GM12801 (cell line): ENCODE measurements around the gene FNIP1.

ENCODE experiments used
- CTCF ChIP-seq: IDR thresholded peaks from one replicate; pipeline ENCODE4 v1.5.1; 2011; ENCODE audit warnings: control low read depth; ENCODE audit not compliant: insufficient read length; ENCODE audit errors: extremely low read depth

FNIP1 gene

DNA sequence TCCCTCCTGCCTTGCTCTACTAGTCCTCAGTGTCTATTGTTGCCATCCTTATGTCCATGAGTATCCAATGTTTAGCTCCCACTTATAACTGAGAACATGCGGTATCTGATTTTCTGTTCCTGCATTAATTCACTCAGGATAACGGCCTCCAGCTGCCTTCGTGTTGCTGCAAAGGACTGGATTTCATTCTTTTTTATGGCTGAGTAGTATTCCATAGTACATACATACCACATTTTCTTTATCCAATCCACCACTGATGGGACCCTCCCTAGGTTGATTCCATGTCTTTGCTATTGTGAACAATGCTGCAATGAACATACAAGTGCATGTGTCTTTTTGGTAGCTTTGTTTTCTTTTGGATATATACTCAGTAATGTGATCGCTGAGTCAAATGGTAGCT, 50.4 kb downstream of the FNIP1 start:
- TF ChIP-seq CTCF, result no peak

- no peak for TF ChIP-seq CTCF
These were observed 51.1 kb downstream of the FNIP1 start for GRCh38 chr5:131745703-131746102.

DNA sequence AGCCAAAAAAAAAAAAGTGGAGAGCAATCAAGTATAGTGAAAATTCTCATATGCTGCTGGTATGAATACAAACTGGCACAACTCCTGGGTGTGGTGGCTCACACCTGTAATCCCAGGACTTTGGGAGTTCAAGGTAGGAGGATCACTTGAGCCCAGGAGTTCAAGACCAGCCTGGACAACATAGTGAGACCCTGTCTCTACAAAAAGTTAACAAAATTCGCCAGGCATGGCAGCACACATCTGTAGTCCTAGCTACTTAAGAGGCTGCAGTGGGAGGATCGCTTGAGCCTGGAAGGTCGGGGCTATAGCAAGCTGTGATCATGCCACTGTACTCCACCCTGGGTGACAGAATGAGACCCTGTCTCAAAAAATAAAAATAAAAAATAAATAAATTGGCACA, 51.7 kb downstream of the FNIP1 start:
- no peak for TF ChIP-seq CTCF

GRCh38 chr5:131740477-131740876, 56.3 kb downstream of the FNIP1 start:
- no peak for TF ChIP-seq CTCF

DNA sequence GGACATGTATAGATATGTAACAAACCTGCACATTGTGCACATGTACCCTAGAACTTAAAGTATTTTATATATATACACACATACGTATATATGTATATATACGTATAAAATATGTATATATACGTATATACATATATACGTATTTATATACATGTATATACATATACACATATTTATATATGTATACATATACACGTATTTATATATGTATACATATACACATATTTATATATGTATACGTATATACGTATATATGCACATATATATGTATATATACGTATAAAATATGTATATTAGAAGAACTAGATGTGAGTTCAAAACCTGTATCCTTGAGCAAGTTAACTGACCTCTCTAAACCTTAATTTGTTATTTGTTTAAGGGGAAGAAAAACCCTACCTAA, 61.4 kb downstream of the FNIP1 start:
- TF ChIP-seq CTCF, result no peak

GRCh38 chr5:131720714-131721113, 76.1 kb downstream of the FNIP1 start:
- TF ChIP-seq CTCF, result no peak

DNA sequence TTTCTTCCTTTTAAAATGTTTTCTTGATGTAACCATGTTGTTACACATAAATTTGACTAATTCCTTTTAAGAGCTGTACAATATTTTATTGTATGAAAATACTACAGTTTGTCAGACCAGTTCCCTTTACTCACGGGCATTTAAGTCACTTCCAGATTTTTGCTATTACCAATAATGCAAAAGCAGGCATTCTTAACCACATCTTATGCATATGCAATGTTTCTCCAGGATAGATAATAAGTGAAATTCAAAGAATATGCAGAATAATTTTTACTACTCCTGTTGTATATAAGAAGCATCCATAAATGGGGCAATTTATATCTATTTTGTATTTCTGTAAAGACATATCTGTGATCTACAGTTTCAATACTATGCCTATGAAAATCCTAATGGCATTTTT, 77.3 kb downstream of the FNIP1 start:
- TF ChIP-seq CTCF, result no peak

DNA sequence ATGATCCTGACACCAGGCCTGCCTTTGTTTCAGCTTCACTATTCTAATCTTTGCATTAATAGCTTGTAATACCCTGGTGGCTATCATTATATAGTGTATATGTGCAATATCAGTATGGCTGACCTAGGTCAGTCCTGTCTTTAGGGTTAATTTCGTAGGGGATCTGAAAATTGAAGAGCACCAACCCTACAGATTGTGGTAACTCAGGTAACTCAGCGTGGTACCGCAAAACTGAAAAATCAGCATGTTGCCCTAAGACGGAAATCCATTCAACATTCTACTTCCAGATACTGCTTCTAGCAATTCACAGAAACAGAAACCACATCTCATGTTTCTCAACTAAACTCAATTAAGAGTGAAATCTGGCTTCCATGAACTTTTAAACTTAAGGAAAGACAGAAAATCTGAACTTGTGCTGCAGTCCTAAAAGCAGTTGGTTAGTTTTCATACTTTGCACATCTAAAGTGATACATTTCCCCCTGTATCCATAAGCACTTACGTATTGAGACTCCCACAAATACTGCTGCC, 78.3 kb downstream of the FNIP1 start:
- TF ChIP-seq CTCF, result no peak
